ENCODE measurements around the gene RASA2. TPM values are rescaled to one million over a fixed set of nuclear protein-coding genes. Genes with fewer than 3 reads are reported as not detected.

Gene RASA2
- total and polyA plus RNA-seq, 2 of the 8 experiments (the other 6 are each of a cell fraction or from before 2014, with no cell fraction given): 3.5 to 15.9 TPM

DNA sequence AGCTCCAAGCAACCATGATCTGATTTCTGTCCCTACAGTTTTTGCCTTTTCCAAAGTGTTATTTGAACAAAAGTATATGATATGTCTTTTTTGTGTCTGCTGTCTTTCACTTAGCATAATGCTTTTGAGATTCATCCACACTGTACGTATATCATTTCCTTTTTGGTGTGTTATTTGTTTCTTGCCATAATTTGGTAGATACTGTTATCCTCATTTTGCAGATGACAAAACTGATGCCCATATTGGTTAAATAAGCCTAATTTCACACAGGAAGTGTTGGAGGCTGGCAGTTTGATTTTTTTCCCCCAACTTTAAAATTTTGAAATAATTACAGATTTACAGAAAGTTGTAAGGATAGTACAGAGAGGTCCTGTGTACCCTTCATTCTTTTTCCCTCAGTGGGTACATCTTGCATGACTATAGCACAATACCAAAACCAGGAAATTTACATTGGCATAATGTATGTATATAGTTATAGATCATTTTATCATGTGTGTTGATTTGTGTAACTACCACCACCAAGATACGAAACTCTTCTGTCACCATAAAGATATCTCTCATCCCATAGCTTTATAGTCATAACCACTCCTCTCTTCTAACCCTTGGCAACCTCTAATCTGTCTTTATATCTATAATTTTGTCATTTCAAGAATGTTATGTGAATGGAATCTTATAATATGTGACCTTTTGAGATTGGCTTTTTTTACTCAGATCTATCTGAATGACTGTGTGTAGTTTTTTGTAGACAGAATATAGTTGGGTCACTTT lies 55.6 kb downstream of the RASA2 start:
- CTCF ChIA-PET (ENCODE audit: partially characterized antibody): no interaction called here
- DNase-seq (ENCODE audit: low read depth in 1 of 2, low spot score in 2 of 2): no peak
- Histone ChIP-seq H3K9me3 (ENCODE audit: insufficient read depth in 2 of 2, low read depth in 1 of 2, low read length in 1 of 2) (no peaks in the 10 kb centered on the region), H3K79me2 (ENCODE audit: control insufficient read depth in 1 of 2, insufficient read depth in 2 of 2, low read length in 2 of 2) (no peaks in the 10 kb centered on the region), H3K56ac (replicated peaks; ENCODE audit: insufficient read length, low read depth, low read length) (no peak overlapping the region), H2BK12ac (ENCODE audit: low read depth, low read length) (no peak overlapping the region), H3K4me3 (ENCODE audit: extremely low read depth in 1 of 4, insufficient read depth in 2 of 4, low read depth in 3 of 4, low read length in 4 of 4) (no peak overlapping the region), H2BK20ac (ENCODE audit: low read length) (no peak overlapping the region), H2BK15ac (ENCODE audit: low read length) (no peak overlapping the region), H3K79me1 (ENCODE audit: low read depth, low read length) (no peaks in the 10 kb centered on the region), H4K8ac (ENCODE audit: extremely low read depth, insufficient read depth, low read length) (no peak overlapping the region), H2BK5ac (ENCODE audit: low read depth, low read length) (no peak overlapping the region), H3K4ac (replicated peaks; ENCODE audit: insufficient read length, low read depth, low read length) (no peak overlapping the region), H3K23ac (ENCODE audit: insufficient read length) (no peak overlapping the region), H3K4me2 (ENCODE audit: insufficient read depth in 1 of 2, low read depth in 2 of 2, low read length in 2 of 2) (no peak overlapping the region), H3K18ac (ENCODE audit: extremely low read depth, low read length) (no peak overlapping the region), H3K23me2 (ENCODE audit: low read depth, low read length) (no peaks in the 10 kb centered on the region; the same call in 1 of the 2 replicates), H3K14ac (ENCODE audit: insufficient read length) (no peak overlapping the region), H3K27ac (ENCODE audit: low read depth, low read length) (no peak overlapping the region), H4K5ac (ENCODE audit: insufficient read length, low read depth, low read length) (no peak overlapping the region), H3K4me1 (replicated peaks in 1 of 4; ENCODE audit: control insufficient read depth in 3 of 4, insufficient read depth in 4 of 4, low read length in 3 of 4) (no peaks in the 10 kb centered on the region), H4K91ac (replicated peaks; ENCODE audit: insufficient read length, low read length) (no peak overlapping the region), H3K36me3 (ENCODE audit: control insufficient read depth in 2 of 4, insufficient read depth in 4 of 4, low read length in 3 of 4) (no peaks in the 10 kb centered on the region; a peak in 2 of 8 replicates), H4K20me1 (replicated peaks in 1 of 2; ENCODE audit: control insufficient read depth in 1 of 2, insufficient read depth in 2 of 2, low read length in 2 of 2) (no peaks in the 10 kb centered on the region), H2BK120ac (replicated peaks; ENCODE audit: low read depth, low read length) (no peak overlapping the region), H3K9ac (replicated peaks in 1 of 4; ENCODE audit: extremely low read depth in 1 of 4, low read depth in 3 of 4, low read length in 3 of 4) (no peak overlapping the region), H2AFZ (ENCODE audit: low read length) (no peak overlapping the region), H3K27me3 (replicated peaks in 1 of 4; ENCODE audit: control insufficient read depth in 3 of 4, extremely low read depth in 1 of 4, insufficient read depth in 3 of 4, low read length in 3 of 4) (no peaks in the 10 kb centered on the region), H2AK5ac (ENCODE audit: low read depth, low read length) (no peak overlapping the region)
- WGBS, 2 experiments (ENCODE audit: extremely low coverage in 1 of 2, insufficient coverage in 1 of 2, insufficient read length in 1 of 2, insufficient replicate concordance in 2 of 2, low coverage in 1 of 2, low lambda C conversion rate in 2 of 2, missing lambda C conversion rate in 1 of 2): 94% methylated on average over 2 of the region's 2 CpGs; no CpG with 5 or more reads in 1 of the 2 experiments
- FAIRE-seq: no peak
- TF ChIP-seq SIN3A (conservative IDR thresholded peaks at IDR 0.05 in 1 of 2, IDR thresholded peaks at IDR 0.05 in 1 of 2; ENCODE audit: low read depth in 1 of 2, low read length in 2 of 2) (no peak), SRF (IDR thresholded peaks at IDR 0.05; ENCODE audit: low read depth, low read length) (no peak), RXRA (IDR thresholded peaks at IDR 0.05; ENCODE audit: insufficient read depth, low read depth, low read length) (no peak), JUND (IDR thresholded peaks at IDR 0.05; ENCODE audit: low read length) (no peak), CBX5 (IDR thresholded peaks at IDR 0.05; ENCODE audit: low read depth, low read length) (no peak), CREB1 (IDR thresholded peaks at IDR 0.05) (no peak), BCL11A (IDR thresholded peaks at IDR 0.05; ENCODE audit: low read depth in 2 of 2, low read length in 2 of 2) (no peak), SP2 (IDR thresholded peaks at IDR 0.05; ENCODE audit: low read length) (no peak), RAD21 (IDR thresholded peaks at IDR 0.05 in 1 of 2, conservative IDR thresholded peaks at IDR 0.05 in 1 of 2; ENCODE audit: low read depth in 2 of 2, low read length in 2 of 2) (no peak)
- TF ChIP-seq, protein P1, sequence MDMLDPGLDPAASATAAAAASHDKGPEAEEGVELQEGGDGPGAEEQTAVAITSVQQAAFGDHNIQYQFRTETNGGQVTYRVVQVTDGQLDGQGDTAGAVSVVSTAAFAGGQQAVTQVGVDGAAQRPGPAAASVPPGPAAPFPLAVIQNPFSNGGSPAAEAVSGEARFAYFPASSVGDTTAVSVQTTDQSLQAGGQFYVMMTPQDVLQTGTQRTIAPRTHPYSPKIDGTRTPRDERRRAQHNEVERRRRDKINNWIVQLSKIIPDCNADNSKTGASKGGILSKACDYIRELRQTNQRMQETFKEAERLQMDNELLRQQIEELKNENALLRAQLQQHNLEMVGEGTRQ (IDR thresholded peaks at IDR 0.05; ENCODE audit: low read length): no peak
- TF ChIP-seq, protein P2, sequence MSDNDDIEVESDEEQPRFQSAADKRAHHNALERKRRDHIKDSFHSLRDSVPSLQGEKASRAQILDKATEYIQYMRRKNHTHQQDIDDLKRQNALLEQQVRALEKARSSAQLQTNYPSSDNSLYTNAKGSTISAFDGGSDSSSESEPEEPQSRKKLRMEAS (IDR thresholded peaks at IDR 0.05): no peak
- POLR2A ChIA-PET (ENCODE audit: partially characterized antibody): no interaction called here

Measured in H1 (cell line).